ENCODE measurements around the gene KCNN3. TPM values are rescaled to one million over a fixed set of nuclear protein-coding genes. Genes with fewer than 3 reads are reported as not detected.

KCNN3 gene
- total and polyA plus RNA-seq, 2 of the 8 experiments (the other 6 are each of a cell fraction or from before 2014, with no cell fraction given) = 2.8 to 3.7 TPM

DNA sequence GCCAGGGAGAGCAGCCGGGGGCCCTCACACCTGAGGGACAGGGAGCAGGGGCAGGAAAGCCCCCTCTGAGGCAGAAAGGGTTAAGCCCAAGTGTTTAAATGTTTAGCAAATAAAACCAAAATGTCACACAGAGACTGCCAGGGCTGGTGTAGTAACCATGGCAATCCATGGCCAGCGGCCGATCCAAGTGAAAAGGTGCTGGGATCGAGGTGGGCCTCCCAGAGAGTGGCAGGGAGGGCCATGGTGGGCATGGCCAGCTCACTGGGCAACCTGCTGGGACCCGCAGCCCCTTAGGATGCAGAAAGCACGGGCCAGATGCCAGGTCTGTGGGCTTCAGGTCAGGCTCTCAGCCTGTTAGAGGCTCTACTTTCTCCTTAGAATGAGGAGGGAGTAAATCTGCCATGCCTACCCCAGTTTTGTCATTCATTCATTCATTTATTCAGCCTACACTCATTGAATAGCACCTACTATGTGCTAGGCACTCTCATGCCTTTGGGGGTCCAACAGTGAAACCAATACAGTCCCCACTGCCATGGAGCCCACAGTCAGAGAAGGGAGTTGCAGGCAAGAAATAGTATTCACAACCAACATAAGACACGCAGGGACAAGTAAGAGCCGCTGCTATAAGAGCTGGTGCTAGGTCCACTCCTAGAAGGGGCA, 56.1 kb downstream of the KCNN3 start:
- Histone ChIP-seq H3K9ac (replicated peaks in 1 of 4; ENCODE audit: extremely low read depth in 1 of 4, low read depth in 3 of 4, low read length in 3 of 4) (no peak overlapping the region), H2AK5ac (ENCODE audit: low read depth, low read length) (no peak overlapping the region; the same call in 1 of the 2 replicates), H3K4me1 (replicated peaks in 1 of 4; ENCODE audit: control insufficient read depth in 3 of 4, insufficient read depth in 4 of 4, low read length in 3 of 4) (peaks cover 0 to 17% (median 11%) of the 10 kb centered on the region in 4 experiments; a peak in 5 of 7 replicates), H3K23ac (ENCODE audit: insufficient read length) (no peak overlapping the region), H4K20me1 (replicated peaks in 1 of 2; ENCODE audit: control insufficient read depth in 1 of 2, insufficient read depth in 2 of 2, low read length in 2 of 2) (no peaks in the 10 kb centered on the region), H2BK15ac (ENCODE audit: low read length) (no peak overlapping the region), H2BK5ac (ENCODE audit: low read depth, low read length) (peak overlapping the region; percentile 80; the same call in 1 of the 2 replicates), H2BK20ac (ENCODE audit: low read length) (peak overlapping the region; percentile 72; the same call in 1 of the 2 replicates), H3K4me2 (ENCODE audit: insufficient read depth in 1 of 2, low read depth in 2 of 2, low read length in 2 of 2) (no peak overlapping the region), H2BK12ac (ENCODE audit: low read depth, low read length) (no peak overlapping the region; the same call in 1 of the 2 replicates), H3K27me3 (replicated peaks in 1 of 4; ENCODE audit: control insufficient read depth in 3 of 4, extremely low read depth in 1 of 4, insufficient read depth in 3 of 4, low read length in 3 of 4) (0 out of 7 replicates have a peak, but pooled peaks cover 0 to 2% (median 0%) of the 10 kb centered on the region in 4 experiments), H3K79me2 (ENCODE audit: control insufficient read depth in 1 of 2, insufficient read depth in 2 of 2, low read length in 2 of 2) (no peaks in the 10 kb centered on the region), H3K18ac (ENCODE audit: extremely low read depth, low read length) (peak overlapping the region; percentile 65; the same call in 1 of the 2 replicates), H3K56ac (replicated peaks; ENCODE audit: insufficient read length, low read depth, low read length) (no peak overlapping the region), H3K36me3 (ENCODE audit: control insufficient read depth in 2 of 4, insufficient read depth in 4 of 4, low read length in 3 of 4) (no peaks in the 10 kb centered on the region), H4K5ac (ENCODE audit: insufficient read length, low read depth, low read length) (no peak overlapping the region), H4K91ac (replicated peaks; ENCODE audit: insufficient read length, low read length) (peak overlapping the region; percentile 89), H3K9me3 (ENCODE audit: insufficient read depth in 2 of 2, low read depth in 1 of 2, low read length in 1 of 2) (no peaks in the 10 kb centered on the region), H4K8ac (ENCODE audit: extremely low read depth, insufficient read depth, low read length) (0 out of 2 replicates have a peak overlapping the region, but pooled peaks have one; percentile 88), H3K14ac (ENCODE audit: insufficient read length) (no peak overlapping the region), H3K23me2 (ENCODE audit: low read depth, low read length) (no peaks in the 10 kb centered on the region), H2AFZ (ENCODE audit: low read length) (no peak overlapping the region), H2BK120ac (replicated peaks; ENCODE audit: low read depth, low read length) (peak overlapping the region; percentile 61), H3K4me3 (ENCODE audit: extremely low read depth in 1 of 4, insufficient read depth in 2 of 4, low read depth in 3 of 4, low read length in 4 of 4) (no peak overlapping the region), H3K4ac (replicated peaks; ENCODE audit: insufficient read length, low read depth, low read length) (no peak overlapping the region), H3K27ac (ENCODE audit: low read depth, low read length) (no peak overlapping the region), H3K79me1 (ENCODE audit: low read depth, low read length) (no peaks in the 10 kb centered on the region)
- no peak for FAIRE-seq
- ChIA-PET POLR2A (ENCODE audit: partially characterized antibody) (interaction anchor here (1.0 kb wide), 1 partner anchor 8 kb away, joined by 3 read pairs; no protein-coding TSS in a partner anchor), CTCF (ENCODE audit: partially characterized antibody) (interaction anchor here (0.8 to 2.0 kb wide), 14 partner anchors 8 to 182 kb away, joined by 3 to 8 read pairs (median 4); no protein-coding TSS in a partner anchor)
- WGBS, 2 experiments (ENCODE audit: extremely low coverage in 1 of 2, insufficient coverage in 1 of 2, insufficient read length in 1 of 2, insufficient replicate concordance in 2 of 2, low coverage in 1 of 2, low lambda C conversion rate in 2 of 2, missing lambda C conversion rate in 1 of 2) = 86% methylated on average over 8 of the region's 8 CpGs; no CpG with 5 or more reads in 1 of the 2 experiments
- TF ChIP-seq TBP (IDR thresholded peaks at IDR 0.05; ENCODE audit: low read depth, low read length) (no peak), TAF1 (IDR thresholded peaks at IDR 0.05; ENCODE audit: low read depth, low read length) (no peak), SUZ12 (IDR thresholded peaks at IDR 0.05; ENCODE audit: low read length) (no peak), POLR2A (IDR thresholded peaks at IDR 0.05; ENCODE audit: control extremely low read depth in 1 of 2, low read depth in 2 of 2, low read length in 2 of 2) (no peak), CREB1 (IDR thresholded peaks at IDR 0.05) (no peak), SIN3A (conservative IDR thresholded peaks at IDR 0.05 in 1 of 2, IDR thresholded peaks at IDR 0.05 in 1 of 2; ENCODE audit: low read depth in 1 of 2, low read length in 2 of 2) (no peak), BCL11A (IDR thresholded peaks at IDR 0.05; ENCODE audit: low read depth in 2 of 2, low read length in 2 of 2) (no peak), GABPA (IDR thresholded peaks at IDR 0.05; ENCODE audit: borderline replicate concordance, insufficient read depth, low read length) (no peak), RFX5 (IDR thresholded peaks at IDR 0.05; ENCODE audit: borderline replicate concordance, low read depth, low read length) (no peak), HDAC6 (IDR thresholded peaks at IDR 0.05; ENCODE audit: low read depth, low read length) (no peak)
- TF ChIP-seq, protein P1, sequence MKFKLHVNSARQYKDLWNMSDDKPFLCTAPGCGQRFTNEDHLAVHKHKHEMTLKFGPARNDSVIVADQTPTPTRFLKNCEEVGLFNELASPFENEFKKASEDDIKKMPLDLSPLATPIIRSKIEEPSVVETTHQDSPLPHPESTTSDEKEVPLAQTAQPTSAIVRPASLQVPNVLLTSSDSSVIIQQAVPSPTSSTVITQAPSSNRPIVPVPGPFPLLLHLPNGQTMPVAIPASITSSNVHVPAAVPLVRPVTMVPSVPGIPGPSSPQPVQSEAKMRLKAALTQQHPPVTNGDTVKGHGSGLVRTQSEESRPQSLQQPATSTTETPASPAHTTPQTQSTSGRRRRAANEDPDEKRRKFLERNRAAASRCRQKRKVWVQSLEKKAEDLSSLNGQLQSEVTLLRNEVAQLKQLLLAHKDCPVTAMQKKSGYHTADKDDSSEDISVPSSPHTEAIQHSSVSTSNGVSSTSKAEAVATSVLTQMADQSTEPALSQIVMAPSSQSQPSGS (IDR thresholded peaks at IDR 0.05; ENCODE audit: low read length) = no peak
- DNase-seq (ENCODE audit: low read depth in 1 of 2, low spot score in 2 of 2) = no peak
